Gastrocnemius medialis (tissue), 4 donors: Measurements from ENCODE around the gene CHST14. TPM values are rescaled to one million over a fixed set of nuclear protein-coding genes. Genes with fewer than 3 reads are reported as not detected.

Experiments
- ATAC-seq, 2 donors: fragments of 150-250 bp; one replicate each; pipeline ENCODE4 v1.9.1; 2016
- DNase-seq, 2 donors: peaks; one replicate each; pipeline ENCODE4 v3.0.0-alpha.2; 2019
- H3K27ac ChIP-seq, 4 donors: fragments of 200-600 bp; sonication (generic); 1 replicate in 1 of 4; 2 replicates in 3 of 4; pipeline ENCODE4 v1.5.1; 2016 to 2018; ENCODE audit warnings: mild to moderate bottlenecking in 2 of 4, moderate library complexity in 1 of 4
- H3K27me3 ChIP-seq, 3 donors: fragments of 200-600 bp; sonication (generic) in 2 of 3; 1 replicate in 1 of 3; 2 replicates in 2 of 3; pipeline versions ENCODE4 v1.5.1 to v1.6.0; 2016 to 2019; ENCODE audit warnings: mild to moderate bottlenecking in 1 of 3, moderate library complexity in 1 of 3
- H3K36me3 ChIP-seq, 2 donors: fragments of 200-600 bp; sonication (generic) in 1 of 2; one replicate each; pipeline ENCODE4 v1.5.1; 2017 to 2018
- H3K4me1 ChIP-seq, 2 donors: fragments of 200-600 bp; sonication (generic) in 1 of 2; one replicate each; pipeline ENCODE4 v1.5.1; 2016 to 2017; ENCODE audit warnings: mild to moderate bottlenecking in 2 of 2
- H3K4me3 ChIP-seq, 4 donors: fragments of 200-600 bp; sonication (generic) in 3 of 4; 1 replicate in 1 of 4; 2 replicates in 3 of 4; pipeline ENCODE4 v1.5.1; 2016 to 2019; ENCODE audit warnings: mild to moderate bottlenecking in 2 of 4
- H3K9me3 ChIP-seq, 3 donors: fragments of 200-600 bp; sonication (generic) in 2 of 3; 1 replicate in 1 of 3; 2 replicates in 2 of 3; pipeline ENCODE4 v1.5.1; 2016 to 2019
- POLR2A ChIP-seq, 2 donors: fragments of 450-650 bp; IDR thresholded peaks; one replicate each; pipeline ENCODE4 v1.6.1; 2017; ENCODE audit warnings: antibody characterized with exemption in 2 of 2, mild to moderate bottlenecking in 2 of 2, moderate library complexity in 2 of 2
- in situ Hi-C, 4 donors: fragments of 200-750 bp; cut with MboI; loops; one replicate each; pipeline versions ENCODE4 v1.15.0 to v1.8.0; 2017; ENCODE audit warnings: low sequenced_read_pairs in 4 of 4
- intact Hi-C: fragments of 100-400 bp; cut with DNase I; formaldehyde crosslinking; loops from one replicate; pipeline ENCODE4 v1.15.1; 2023; ENCODE audit warnings: low total_unique reads
- total RNA-seq, 4 donors: library from RNA; depleted of rRNA; stranded (reverse); fragments of >200 nt; gene quantifications; one replicate each; pipeline versions ENCODE4 v1.1.0 to v1.2.3, GENCODE V29; 2016
- TF ChIP-seq, protein P1 (sequence below), 5 experiments: fragments of 450-650 bp in 3 of 5; fragments of 200-600 bp in 2 of 5; sonication (generic) in 2 of 5; IDR thresholded peaks in 4 of 5; conservative IDR thresholded peaks in 1 of 5; 1 replicate in 4 of 5; 2 replicates in 1 of 5; pipeline ENCODE4 v1.5.1; 2016 to 2019; ENCODE audit warnings: antibody characterized with exemption in 5 of 5, mild to moderate bottlenecking in 3 of 5, moderate library complexity in 3 of 5

The CHST14 gene
- total RNA-seq, 4 donors from 2014 or later = 3.0 to 5.2 (median 3.9) TPM

GRCh38 chr15:40479024-40479423 lies 8.2 kb downstream of the CHST14 start:
- no peak overlapping the region for H3K4me3 ChIP-seq
- no peaks in the 10 kb centered on the region for H3K36me3 ChIP-seq
- TF ChIP-seq POLR2A (IDR thresholded peaks at IDR 0.05) = no peak
- TF ChIP-seq, protein P1, sequence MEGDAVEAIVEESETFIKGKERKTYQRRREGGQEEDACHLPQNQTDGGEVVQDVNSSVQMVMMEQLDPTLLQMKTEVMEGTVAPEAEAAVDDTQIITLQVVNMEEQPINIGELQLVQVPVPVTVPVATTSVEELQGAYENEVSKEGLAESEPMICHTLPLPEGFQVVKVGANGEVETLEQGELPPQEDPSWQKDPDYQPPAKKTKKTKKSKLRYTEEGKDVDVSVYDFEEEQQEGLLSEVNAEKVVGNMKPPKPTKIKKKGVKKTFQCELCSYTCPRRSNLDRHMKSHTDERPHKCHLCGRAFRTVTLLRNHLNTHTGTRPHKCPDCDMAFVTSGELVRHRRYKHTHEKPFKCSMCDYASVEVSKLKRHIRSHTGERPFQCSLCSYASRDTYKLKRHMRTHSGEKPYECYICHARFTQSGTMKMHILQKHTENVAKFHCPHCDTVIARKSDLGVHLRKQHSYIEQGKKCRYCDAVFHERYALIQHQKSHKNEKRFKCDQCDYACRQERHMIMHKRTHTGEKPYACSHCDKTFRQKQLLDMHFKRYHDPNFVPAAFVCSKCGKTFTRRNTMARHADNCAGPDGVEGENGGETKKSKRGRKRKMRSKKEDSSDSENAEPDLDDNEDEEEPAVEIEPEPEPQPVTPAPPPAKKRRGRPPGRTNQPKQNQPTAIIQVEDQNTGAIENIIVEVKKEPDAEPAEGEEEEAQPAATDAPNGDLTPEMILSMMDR (IDR thresholded peaks at IDR 0.05 in 4 of 5, conservative IDR thresholded peaks at IDR 0.05 in 1 of 5) = no peak
- no peaks in the 10 kb centered on the region for H3K4me1 ChIP-seq
- no peak for ATAC-seq
- no peaks in the 10 kb centered on the region for H3K27me3 ChIP-seq
- H3K27ac ChIP-seq = no peak overlapping the region
- no peak for DNase-seq
- H3K9me3 ChIP-seq = no peaks in the 10 kb centered on the region
- intact Hi-C loops = no loop called here
- in situ Hi-C loops = no loop called here

- Histone ChIP-seq H3K9me3 (no peaks in the 10 kb centered on the region), H3K36me3 (no peaks in the 10 kb centered on the region), H3K4me1 (no peaks in the 10 kb centered on the region), H3K27ac (no peak overlapping the region), H3K4me3 (no peak overlapping the region), H3K27me3 (no peaks in the 10 kb centered on the region)
- in situ Hi-C loops (no loop called here), intact Hi-C loops (no loop called here)
- no peak for TF ChIP-seq POLR2A (IDR thresholded peaks at IDR 0.05)
- TF ChIP-seq, protein P1 (IDR thresholded peaks at IDR 0.05 in 4 of 5, conservative IDR thresholded peaks at IDR 0.05 in 1 of 5) = no peak
- no peak for ATAC-seq
- DNase-seq = no peak
Measured at GRCh38 chr15:40481341-40482074, 10.7 kb downstream of the CHST14 start.

GRCh38 chr15:40483919-40484318 lies 13.1 kb downstream of the CHST14 start:
- no peak overlapping the region for H3K4me3 ChIP-seq
- H3K4me1 ChIP-seq = no peaks in the 10 kb centered on the region
- intact Hi-C loops (no loop called here), in situ Hi-C loops (no loop called here)
- no peaks in the 10 kb centered on the region for H3K36me3 ChIP-seq
- DNase-seq = no peak
- TF ChIP-seq POLR2A (IDR thresholded peaks at IDR 0.05) = no peak
- TF ChIP-seq, protein P1 (IDR thresholded peaks at IDR 0.05 in 4 of 5, conservative IDR thresholded peaks at IDR 0.05 in 1 of 5) = no peak
- no peak for ATAC-seq
- no peak overlapping the region for H3K27ac ChIP-seq
- no peaks in the 10 kb centered on the region for H3K27me3 ChIP-seq
- H3K9me3 ChIP-seq = no peaks in the 10 kb centered on the region

DNA sequence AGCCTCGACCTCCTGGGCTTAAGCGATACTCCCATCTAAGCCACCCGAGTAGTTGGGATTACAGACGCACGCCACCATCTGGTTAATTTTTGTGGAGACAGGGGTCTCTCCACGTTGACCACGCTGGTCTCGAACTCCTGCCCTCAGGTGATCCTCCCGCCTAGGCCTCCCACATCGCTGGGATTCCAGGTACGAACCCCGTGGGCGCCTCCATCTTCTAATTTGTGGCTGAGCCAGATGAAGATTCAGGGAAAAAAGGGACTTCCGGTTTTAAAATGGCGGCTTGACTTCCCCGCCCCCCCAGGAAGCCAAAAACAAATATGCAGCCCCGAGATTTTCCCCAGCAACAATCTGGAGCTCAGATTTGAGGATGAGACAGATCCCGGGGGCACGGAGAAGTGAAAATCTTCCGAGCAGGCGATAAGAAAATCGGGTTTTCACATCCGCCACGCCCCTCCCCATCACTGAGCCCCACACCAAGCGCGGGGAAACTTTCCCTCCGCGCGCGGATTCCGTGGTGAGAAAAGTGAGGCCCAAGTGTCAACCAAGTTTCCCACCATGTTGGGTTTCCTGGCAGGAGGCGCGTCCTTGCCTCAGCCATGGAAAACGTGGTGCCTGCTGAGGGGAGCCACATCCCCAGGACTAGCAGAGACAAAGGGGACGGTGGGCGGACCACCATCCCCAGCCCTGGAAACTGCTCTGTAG lies 15.4 kb downstream of the CHST14 start:
- TF ChIP-seq, protein P1 (IDR thresholded peaks at IDR 0.05 in 4 of 5, conservative IDR thresholded peaks at IDR 0.05 in 1 of 5) = no peak
- TF ChIP-seq POLR2A (IDR thresholded peaks at IDR 0.05) = no peak
- intact Hi-C loops = no loop called here

More for the DNA sequence above, 15.4 kb downstream of the CHST14 start:
- no peaks in the 10 kb centered on the region for H3K9me3 ChIP-seq
- H3K27ac ChIP-seq = no peak overlapping the region
- H3K4me1 ChIP-seq = no peaks in the 10 kb centered on the region
- no peaks in the 10 kb centered on the region for H3K27me3 ChIP-seq
- H3K36me3 ChIP-seq = no peaks in the 10 kb centered on the region
- in situ Hi-C loops = no loop called here
- DNase-seq (no peak), ATAC-seq (no peak)
- H3K4me3 ChIP-seq = no peak overlapping the region
